A673 (cell line): ENCODE results near the gene DMD. TPM values are rescaled to one million over a fixed set of nuclear protein-coding genes. Genes with fewer than 3 reads are reported as not detected.

ENCODE experiments used
- BruUV-seq: library from RNA; stranded (reverse); fragments of 400-500 nt; replicated peaks from 2 replicates; lab custom pipeline; 2021; lab: Mats Ljungman, UMichigan
- CTCF ChIA-PET: fragments of 300-600 bp; sonication (Branson Sonifier 250); formaldehyde crosslinking; loops from one replicate; lab custom pipeline; 2022; ENCODE audit warnings: antibody characterized with exemption; lab: Charles Lee
- POLR2A ChIA-PET: fragments of 300-600 bp; sonication (Branson Sonifier 250); formaldehyde crosslinking; loops from one replicate; lab custom pipeline; 2022; ENCODE audit warnings: antibody characterized with exemption; ENCODE audit not compliant: low non-redundant PET; lab: Charles Lee
- DNase-seq: peaks from one replicate; pipeline ENCODE4 v3.0.0-alpha.2; 2015; ENCODE audit warnings: low spot score
- H3K27ac ChIP-seq: fragments of 200-600 bp; sonication (generic); 2 replicates; pipeline ENCODE4 v1.5.1; 2016; ENCODE audit warnings: mixed run types, low read depth, mild to moderate bottlenecking, mixed read lengths, antibody characterized with exemption, low read length; ENCODE audit not compliant: poor library complexity, severe bottlenecking
- H3K27me3 ChIP-seq: fragments of 200-600 bp; sonication (generic); replicated peaks from 2 replicates; pipeline ENCODE4 v1.6.1; 2017; ENCODE audit warnings: mixed run types, low read depth, mild to moderate bottlenecking, mixed read lengths, antibody characterized with exemption, low read length; ENCODE audit not compliant: insufficient read depth, poor library complexity
- H3K36me3 ChIP-seq: fragments of 200-600 bp; sonication (generic); 2 replicates; pipeline ENCODE4 v1.6.1; 2016; ENCODE audit warnings: mixed run types, mild to moderate bottlenecking, mixed read lengths, antibody characterized with exemption, low read length; ENCODE audit not compliant: insufficient read depth, poor library complexity, severe bottlenecking
- H3K4me1 ChIP-seq: fragments of 200-600 bp; sonication (generic); 2 replicates; pipeline ENCODE4 v1.6.1; 2017; ENCODE audit warnings: mixed run types, mild to moderate bottlenecking, mixed read lengths, antibody characterized with exemption, low read length; ENCODE audit not compliant: insufficient read depth, poor library complexity, severe bottlenecking
- H3K4me3 ChIP-seq: fragments of 200-600 bp; sonication (generic); 2 replicates; pipeline ENCODE4 v1.5.1; 2016; ENCODE audit warnings: low read depth, mixed run types, mild to moderate bottlenecking, mixed read lengths, low read length; ENCODE audit not compliant: poor library complexity, severe bottlenecking
- H3K9me3 ChIP-seq: fragments of 200-600 bp; sonication (generic); 2 replicates; pipeline ENCODE4 v1.6.1; 2016; ENCODE audit warnings: mixed run types, low read depth, mild to moderate bottlenecking, mixed read lengths, antibody characterized with exemption, low read length; ENCODE audit not compliant: poor library complexity, severe bottlenecking
- EZH2 ChIP-seq: fragments of 200-600 bp; sonication (generic); IDR thresholded peaks from 2 replicates; pipeline ENCODE4 v1.6.1; 2017; ENCODE audit warnings: borderline replicate concordance, low read depth, mild to moderate bottlenecking, mixed read lengths, antibody characterized with exemption, low read length; ENCODE audit not compliant: poor library complexity, severe bottlenecking
- intact Hi-C: fragments of 100-400 bp; cut with micrococcal nuclease; formaldehyde crosslinking; loops from one replicate; pipeline ENCODE4 v1.10.0; 2022; ENCODE audit not compliant: unreplicated experiment
- total RNA-seq: library from RNA; stranded (reverse); gene quantifications from 2 replicates; pipeline ENCODE4 v1.2.3, GENCODE V29; 2021
- TF ChIP-seq, protein P1 (sequence below): fragments of 300-800, 200-600 bp; sonication (generic); conservative IDR thresholded peaks from 2 replicates; pipeline ENCODE4 v1.5.1; 2017; ENCODE audit warnings: low read depth, mild to moderate bottlenecking, antibody characterized with exemption, low read length, moderate library complexity, mixed read lengths

Gene DMD
- total RNA-seq, 1 experiment from 2014 or later = 5.4 TPM

- CTCF ChIA-PET = no interaction called here
- intact Hi-C loops = no loop called here
- Histone ChIP-seq H3K27me3 (no peaks in the 10 kb centered on the region), H3K27ac (no peak overlapping the region), H3K9me3 (no peaks in the 10 kb centered on the region), H3K4me3 (no peak overlapping the region), H3K36me3 (no peaks in the 10 kb centered on the region), H3K4me1 (no peaks in the 10 kb centered on the region)
- POLR2A ChIA-PET = no interaction called here
- TF ChIP-seq, protein P1, sequence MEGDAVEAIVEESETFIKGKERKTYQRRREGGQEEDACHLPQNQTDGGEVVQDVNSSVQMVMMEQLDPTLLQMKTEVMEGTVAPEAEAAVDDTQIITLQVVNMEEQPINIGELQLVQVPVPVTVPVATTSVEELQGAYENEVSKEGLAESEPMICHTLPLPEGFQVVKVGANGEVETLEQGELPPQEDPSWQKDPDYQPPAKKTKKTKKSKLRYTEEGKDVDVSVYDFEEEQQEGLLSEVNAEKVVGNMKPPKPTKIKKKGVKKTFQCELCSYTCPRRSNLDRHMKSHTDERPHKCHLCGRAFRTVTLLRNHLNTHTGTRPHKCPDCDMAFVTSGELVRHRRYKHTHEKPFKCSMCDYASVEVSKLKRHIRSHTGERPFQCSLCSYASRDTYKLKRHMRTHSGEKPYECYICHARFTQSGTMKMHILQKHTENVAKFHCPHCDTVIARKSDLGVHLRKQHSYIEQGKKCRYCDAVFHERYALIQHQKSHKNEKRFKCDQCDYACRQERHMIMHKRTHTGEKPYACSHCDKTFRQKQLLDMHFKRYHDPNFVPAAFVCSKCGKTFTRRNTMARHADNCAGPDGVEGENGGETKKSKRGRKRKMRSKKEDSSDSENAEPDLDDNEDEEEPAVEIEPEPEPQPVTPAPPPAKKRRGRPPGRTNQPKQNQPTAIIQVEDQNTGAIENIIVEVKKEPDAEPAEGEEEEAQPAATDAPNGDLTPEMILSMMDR = no peak
- TF ChIP-seq EZH2 = no peak
- no peak for DNase-seq
- BruUV-seq = no TSS peak
These were observed 436.4 kb downstream of the DMD start for GRCh38 chrX:32774966-32775365.

GRCh38 chrX:32749070-32749469, 462.3 kb downstream of the DMD start:
- Histone ChIP-seq H3K4me1 (no peaks in the 10 kb centered on the region), H3K9me3 (no peaks in the 10 kb centered on the region), H3K27me3 (no peaks in the 10 kb centered on the region), H3K4me3 (no peak overlapping the region), H3K27ac (no peak overlapping the region), H3K36me3 (no peaks in the 10 kb centered on the region)
- BruUV-seq = no TSS peak
- CTCF ChIA-PET = no interaction called here
- POLR2A ChIA-PET = no interaction called here
- intact Hi-C loops = no loop called here
- TF ChIP-seq, protein P1 = no peak
- TF ChIP-seq EZH2 = no peak
- no peak for DNase-seq

- DNase-seq = no peak
- intact Hi-C loops = no loop called here
- TF ChIP-seq EZH2 = no peak
- TF ChIP-seq, protein P1 = no peak
- Histone ChIP-seq H3K36me3 (no peaks in the 10 kb centered on the region), H3K9me3 (peaks cover 4% of the 10 kb centered on the region), H3K4me3 (no peak overlapping the region), H3K27me3 (no peaks in the 10 kb centered on the region), H3K4me1 (no peaks in the 10 kb centered on the region), H3K27ac (no peak overlapping the region)
- ChIA-PET POLR2A (no interaction called here), CTCF (no interaction called here)
- BruUV-seq = no TSS peak
These were observed 466.0 kb downstream of the DMD start for GRCh38 chrX:32745323-32745722.
